ENCODE measurements around the gene PMPCA. TPM values are rescaled to one million over a fixed set of nuclear protein-coding genes. Genes with fewer than 3 reads are reported as not detected.
"Not testable (repeated sequence)": the region's sequence is repeated elsewhere in the genome, so short reads cannot be mapped to it uniquely, and the experiment has no call there.

Gene PMPCA
- total RNA-seq, 1 donor from 2014 or later = 26.1 TPM

- not testable (repeated sequence) for FAIRE-seq; DNase-seq (ENCODE audit: low spot score in 2 of 2)
Measured at GRCh38 chr9:136407061-136407460, 3.4 kb upstream of the PMPCA start.

- FAIRE-seq (no peak), DNase-seq (ENCODE audit: low spot score in 2 of 2) (no peak)
Measured at GRCh38 chr9:136407911-136408310, 2.5 kb upstream of the PMPCA start.

- DNase-seq (ENCODE audit: low spot score in 2 of 2) (peak in 1 of 2 donors; percentile 62), FAIRE-seq (no peak)
Measured at GRCh38 chr9:136409557-136410455, 652 bp upstream of the PMPCA start.

- FAIRE-seq (no peak), DNase-seq (ENCODE audit: low spot score in 2 of 2) (no peak)
Measured at GRCh38 chr9:136411378-136411777, 920 bp downstream of the PMPCA start.

GRCh38 chr9:136412962-136413361 lies 2.5 kb downstream of the PMPCA start:
- DNase-seq (ENCODE audit: low spot score in 2 of 2) (no peak), FAIRE-seq (no peak)

GRCh38 chr9:136416427-136416826 lies 6.0 kb downstream of the PMPCA start:
- FAIRE-seq (no peak), DNase-seq (ENCODE audit: low spot score in 2 of 2) (no peak)

GRCh38 chr9:136416914-136417313 lies 6.5 kb downstream of the PMPCA start:
- FAIRE-seq (no peak), DNase-seq (ENCODE audit: low spot score in 2 of 2) (no peak)

GRCh38 chr9:136418182-136419091 lies 8.0 kb downstream of the PMPCA start:
- DNase-seq (ENCODE audit: low spot score in 2 of 2) (no peak), FAIRE-seq (no peak)

- no peak for FAIRE-seq
- DNase-seq (ENCODE audit: low spot score in 2 of 2) = no peak
Measured at GRCh38 chr9:136419092-136419420, 8.6 kb downstream of the PMPCA start.

- FAIRE-seq (no peak), DNase-seq (ENCODE audit: low spot score in 2 of 2) (no peak)
Measured at GRCh38 chr9:136421791-136422190, 11.3 kb downstream of the PMPCA start.

GRCh38 chr9:136422876-136423275 lies 12.4 kb downstream of the PMPCA start:
- FAIRE-seq (no peak), DNase-seq (ENCODE audit: low spot score in 2 of 2) (no peak)

- DNase-seq (ENCODE audit: low spot score in 2 of 2) (no peak), FAIRE-seq (no peak)
Measured at GRCh38 chr9:136423432-136424146, 13.1 kb downstream of the PMPCA start.

- no peak for DNase-seq (ENCODE audit: low spot score in 2 of 2)
- FAIRE-seq = no peak
Measured at GRCh38 chr9:136424750-136425362, 14.4 kb downstream of the PMPCA start.

- not testable (repeated sequence) for FAIRE-seq; DNase-seq (ENCODE audit: low spot score in 2 of 2)
Measured at GRCh38 chr9:136425367-136425766, 14.9 kb downstream of the PMPCA start.

- no peak for DNase-seq (ENCODE audit: low spot score in 2 of 2)
- FAIRE-seq = no peak
Measured at GRCh38 chr9:136426787-136427186, 16.3 kb downstream of the PMPCA start.

- DNase-seq (ENCODE audit: low spot score in 2 of 2) (no peak), FAIRE-seq (no peak)
Measured at GRCh38 chr9:136429075-136429628, 18.7 kb downstream of the PMPCA start.

GRCh38 chr9:136429683-136430491 lies 19.4 kb downstream of the PMPCA start:
- FAIRE-seq (no peak), DNase-seq (ENCODE audit: low spot score in 2 of 2) (no peak)

- no peak for FAIRE-seq
- no peak for DNase-seq (ENCODE audit: low spot score in 2 of 2)
Measured at GRCh38 chr9:136430588-136431234, 20.3 kb downstream of the PMPCA start.

All from frontal cortex (tissue), 4 donors.